HG03060 (cell line): ENCODE data around the gene SLC8A1.

ENCODE experiments used
- ATAC-seq: cut with Tn5 transposase; IDR thresholded peaks from one replicate; pipeline ENCODE4 v1.9.1; 2021; ENCODE audit warnings: low read depth, moderate number of reproducible peaks; ENCODE audit not compliant: unreplicated experiment

Gene SLC8A1

DNA sequence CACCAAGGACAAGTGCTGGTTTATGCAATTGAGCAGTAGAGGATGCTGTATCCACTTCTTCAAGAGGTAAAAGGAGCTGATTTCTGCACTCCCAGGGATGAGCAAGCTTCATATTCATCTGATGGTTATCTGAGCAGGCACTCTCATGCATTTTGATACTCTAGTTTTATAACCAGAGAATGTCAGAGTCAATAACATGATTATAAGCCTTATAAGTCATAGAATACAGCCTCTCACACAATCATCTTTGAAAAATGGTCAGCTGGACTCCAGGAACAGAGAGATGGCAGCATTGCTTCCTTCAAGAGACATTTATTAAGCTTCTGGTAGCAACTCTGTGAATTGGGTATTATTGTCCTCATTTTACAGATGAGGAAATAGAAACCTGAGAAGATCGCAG, 167.1 kb downstream of the SLC8A1 start:
- no peak for ATAC-seq

DNA sequence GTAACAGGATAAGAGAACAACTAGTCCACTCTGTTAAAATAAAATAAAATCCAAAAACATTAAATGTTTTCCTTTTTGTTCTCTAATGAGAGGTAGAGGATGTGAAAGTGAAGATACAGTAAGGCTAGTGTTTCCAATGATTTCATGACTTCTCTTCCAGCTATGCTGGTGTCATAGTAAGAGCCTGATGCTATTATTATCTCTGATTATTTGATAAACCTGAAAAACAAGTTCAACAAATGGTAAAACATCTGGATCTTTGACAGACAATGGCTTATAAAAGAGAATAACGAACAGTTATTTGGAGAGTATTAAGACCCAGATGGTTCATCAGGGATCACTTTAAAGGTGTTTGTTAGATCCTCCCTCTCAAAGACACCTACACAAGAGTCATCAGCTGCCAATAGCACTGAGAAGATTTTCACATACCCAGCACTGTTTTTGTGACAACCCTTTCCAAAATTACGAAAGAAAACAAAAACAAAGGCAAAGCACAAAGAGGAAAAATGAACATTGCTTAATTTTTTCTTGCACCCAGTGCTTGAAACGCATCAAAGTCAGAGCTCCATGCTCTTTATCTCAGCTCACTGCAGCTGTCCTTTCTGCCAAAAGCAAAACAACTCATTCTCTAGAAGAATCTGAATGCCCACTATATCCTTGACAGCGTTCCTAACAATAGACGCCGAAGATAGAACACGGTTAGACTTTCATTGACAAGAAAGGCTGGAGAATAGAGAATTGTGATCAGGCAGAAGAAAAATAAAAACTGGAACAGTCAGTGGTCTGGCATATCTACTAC, 168.6 kb downstream of the SLC8A1 start:
- ATAC-seq: no peak

DNA sequence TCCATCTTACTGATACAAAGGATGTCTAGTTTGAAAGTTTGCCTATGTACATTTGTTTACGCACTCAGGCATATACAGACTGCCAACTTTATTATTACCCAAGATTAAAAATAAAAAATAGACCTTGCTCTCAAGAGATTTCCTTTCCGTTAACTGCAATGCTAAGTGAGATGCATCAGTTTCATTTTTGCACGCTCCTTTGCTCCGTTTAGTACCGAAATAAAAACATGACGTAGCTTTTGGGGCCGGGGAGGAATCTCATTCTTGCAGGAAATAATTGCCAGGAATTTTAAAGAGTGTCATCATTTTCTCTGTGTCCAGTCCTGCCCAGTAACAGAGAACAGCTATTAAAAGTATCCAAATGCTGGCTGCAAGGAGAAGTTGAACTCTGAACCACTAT, 169.5 kb downstream of the SLC8A1 start:
- ATAC-seq: no peak

DNA sequence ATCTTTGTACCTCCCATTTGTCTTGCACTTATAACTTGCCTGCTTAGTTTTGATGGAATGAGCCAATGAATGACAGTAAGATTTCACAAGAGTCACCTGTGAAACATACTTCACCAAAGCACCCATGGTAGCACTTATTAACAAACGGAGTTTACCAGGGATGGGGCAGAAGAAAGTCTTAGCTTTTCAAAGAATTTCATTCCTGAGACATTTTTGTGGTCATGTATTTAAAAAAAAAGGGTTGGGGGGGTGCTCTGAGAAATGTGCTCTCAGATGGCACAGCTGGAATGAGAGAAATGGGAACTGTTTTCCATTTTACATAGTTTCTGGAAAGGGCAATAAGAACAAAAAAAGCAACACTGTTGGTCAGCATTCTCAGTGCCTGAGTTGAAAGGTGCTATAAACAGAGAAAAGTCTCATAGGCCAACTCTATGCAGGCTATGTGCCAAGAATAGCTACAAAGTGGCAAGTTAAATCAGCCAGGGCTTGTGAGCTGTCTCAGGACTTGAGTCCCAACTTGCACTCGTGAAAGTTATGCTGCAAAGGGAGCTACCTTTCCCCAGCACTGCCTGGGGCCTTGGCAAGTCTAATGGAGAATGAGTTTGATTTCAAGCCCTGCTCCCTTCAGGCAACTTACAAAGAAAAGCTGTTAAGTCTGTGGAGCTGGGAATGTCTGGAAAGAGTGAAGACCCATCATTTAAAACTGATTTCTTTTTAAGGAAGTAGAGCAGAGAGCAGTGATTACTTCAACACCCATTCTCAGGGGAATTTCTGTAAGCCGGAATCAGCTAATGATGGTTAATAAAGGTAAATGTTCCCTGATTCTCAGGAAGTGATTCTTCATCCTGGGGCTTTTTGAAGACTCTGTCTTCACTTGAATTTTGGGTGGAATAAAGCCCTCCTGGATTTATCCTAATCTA, 170.6 kb downstream of the SLC8A1 start:
- ATAC-seq: peak; percentile 44

DNA sequence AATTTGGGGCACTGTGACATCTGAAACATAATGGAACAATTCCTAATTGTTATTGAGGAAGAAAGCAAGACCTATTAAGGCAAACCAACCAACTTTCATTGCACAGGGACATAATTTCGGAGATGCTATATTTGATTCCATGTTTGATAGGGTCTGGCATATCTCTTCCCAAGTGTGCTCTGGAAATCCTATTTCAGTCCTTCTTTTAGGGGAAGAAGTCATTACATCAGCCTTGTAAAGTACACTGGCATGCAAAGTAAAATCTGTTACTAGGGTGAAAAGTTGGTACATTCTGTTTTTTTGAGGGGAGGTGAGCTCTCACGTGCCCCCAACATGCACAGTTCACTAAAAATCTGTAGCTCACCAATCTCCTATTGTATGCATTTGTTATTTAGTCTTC, 172.4 kb downstream of the SLC8A1 start:
- ATAC-seq: no peak

DNA sequence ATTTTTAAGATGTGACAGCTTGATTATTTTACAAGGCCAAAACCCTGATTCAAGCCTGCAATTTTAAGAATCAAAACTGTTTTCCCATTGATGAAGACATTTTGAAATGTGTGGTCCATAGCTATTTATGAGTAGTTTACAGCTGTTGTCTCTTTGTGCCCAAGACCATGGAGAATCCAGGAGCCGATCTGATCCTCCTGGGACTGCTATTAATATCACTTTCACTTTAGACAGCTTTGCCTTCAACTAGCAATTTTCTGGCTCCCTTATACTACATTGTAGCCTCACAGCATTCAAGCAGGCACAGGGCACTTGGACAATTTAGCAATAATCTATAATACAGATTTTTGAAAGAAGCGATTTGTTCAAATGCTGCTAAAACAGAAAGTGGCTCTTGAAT, 172.9 kb downstream of the SLC8A1 start:
- no peak for ATAC-seq

DNA sequence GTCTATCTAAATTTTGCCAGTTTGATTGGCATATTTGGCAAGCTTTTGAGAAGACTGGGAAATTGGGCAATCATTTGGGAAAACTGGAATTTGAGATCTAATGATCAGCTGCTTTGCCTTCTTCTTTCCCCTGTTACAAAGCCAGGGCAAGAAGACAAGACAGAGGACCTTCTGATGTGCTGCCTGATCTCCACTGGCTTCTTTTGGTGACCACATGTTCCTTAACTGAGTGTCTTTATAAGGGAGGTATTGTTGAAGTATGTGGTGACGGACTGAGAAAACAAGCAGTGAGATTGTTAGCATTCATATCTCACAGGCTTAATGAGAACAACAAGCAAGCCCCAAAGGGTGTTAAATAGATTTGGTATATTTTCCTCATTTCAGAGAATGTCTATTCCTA, 175.8 kb downstream of the SLC8A1 start:
- no peak for ATAC-seq

DNA sequence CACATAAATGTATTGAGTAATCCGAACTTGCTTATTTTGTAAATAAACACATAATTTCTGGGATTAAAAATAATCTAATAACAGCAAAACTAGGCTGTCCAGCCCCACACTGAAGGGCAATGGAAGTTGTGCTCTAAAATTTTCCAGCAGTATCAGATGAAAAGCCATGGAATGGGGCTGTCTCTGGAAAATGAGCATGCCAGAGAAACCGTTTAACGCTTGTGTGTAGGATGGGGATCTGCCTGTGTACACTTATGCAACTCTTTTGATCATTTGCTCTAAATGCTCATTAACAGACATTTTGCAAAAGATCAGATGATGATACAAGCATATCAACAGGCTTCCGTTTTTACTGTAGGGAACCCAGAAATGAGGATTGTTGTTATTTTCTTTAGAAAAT, 177.6 kb downstream of the SLC8A1 start:
- no peak for ATAC-seq

DNA sequence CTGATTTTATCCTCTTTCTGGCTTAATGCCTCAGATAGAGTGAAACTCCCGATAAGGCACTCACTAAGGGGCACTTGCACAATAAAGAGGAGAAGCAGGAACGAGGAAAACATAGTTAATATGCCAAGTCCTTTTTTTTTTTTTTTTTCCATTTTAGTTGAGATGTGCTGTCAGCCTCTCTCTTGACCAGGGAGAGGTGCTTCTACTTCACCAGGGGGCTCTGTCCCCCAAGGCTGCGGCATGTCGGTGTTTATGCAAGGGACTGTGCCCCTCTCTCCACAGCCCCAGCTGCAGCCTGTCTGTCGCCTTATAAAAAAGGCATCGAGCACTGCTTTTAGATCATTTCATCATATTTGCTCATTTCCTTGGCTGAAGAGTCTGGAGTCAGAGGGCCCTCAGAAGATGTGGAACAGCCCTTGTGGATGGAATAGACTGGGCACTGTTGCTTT, 178.1 kb downstream of the SLC8A1 start:
- no peak for ATAC-seq

DNA sequence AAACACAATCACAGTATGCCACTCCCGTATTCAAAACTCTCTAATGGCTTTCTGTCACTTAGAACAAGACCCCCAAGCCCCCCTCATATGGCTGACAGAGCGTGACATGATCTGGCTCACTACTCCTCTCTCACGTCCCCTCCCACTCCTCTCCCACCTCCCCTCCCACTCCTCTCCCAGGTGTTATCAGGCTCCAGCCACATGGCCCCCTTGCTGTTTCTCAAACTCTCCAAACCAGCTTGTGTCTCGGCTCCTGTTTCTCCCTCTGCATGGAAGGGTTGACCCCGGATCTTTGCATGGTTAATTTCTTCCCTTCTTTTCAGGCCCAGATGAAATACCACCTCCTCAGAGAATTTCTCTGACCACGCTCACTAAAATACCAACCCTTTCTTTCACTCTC, 180.8 kb downstream of the SLC8A1 start:
- no peak for ATAC-seq

DNA sequence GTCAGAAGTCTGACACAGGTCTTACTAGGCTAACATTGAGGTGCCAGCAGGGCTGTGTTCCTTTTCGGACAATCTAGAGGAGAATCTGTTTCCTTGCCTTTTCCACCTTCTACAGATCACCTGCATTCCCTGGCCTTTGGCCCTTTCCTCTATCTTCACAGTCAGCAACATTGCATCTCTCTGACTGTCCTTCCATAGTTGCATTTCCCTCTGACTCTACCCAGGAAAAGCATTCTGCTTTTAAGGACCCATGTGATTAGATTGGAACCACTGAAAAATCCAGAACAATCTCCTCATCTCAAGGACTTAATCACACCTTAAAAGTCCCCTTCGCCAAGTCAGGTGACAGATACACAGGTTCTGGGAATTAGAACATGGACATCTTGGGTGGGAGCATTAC, 181.5 kb downstream of the SLC8A1 start:
- no peak for ATAC-seq

DNA sequence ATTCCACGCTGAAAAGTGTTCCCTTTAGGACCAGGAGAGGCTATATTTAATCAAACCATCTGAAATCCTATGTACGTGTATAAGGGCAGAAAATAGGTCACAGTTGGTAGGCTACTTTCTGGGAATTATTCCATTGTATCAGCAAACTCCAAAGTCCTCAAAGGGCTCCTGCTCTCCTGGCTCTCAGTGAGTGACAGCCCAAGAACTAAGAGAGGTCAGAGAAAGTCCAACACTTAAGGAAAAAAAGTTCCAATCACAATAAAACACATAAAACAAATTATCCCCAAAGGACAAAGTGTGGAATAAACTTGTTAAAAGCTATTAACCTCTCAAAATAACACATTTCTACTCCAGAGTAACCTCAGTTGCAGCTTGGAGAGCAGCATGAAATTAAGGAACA, 183.3 kb downstream of the SLC8A1 start:
- ATAC-seq: no peak

DNA sequence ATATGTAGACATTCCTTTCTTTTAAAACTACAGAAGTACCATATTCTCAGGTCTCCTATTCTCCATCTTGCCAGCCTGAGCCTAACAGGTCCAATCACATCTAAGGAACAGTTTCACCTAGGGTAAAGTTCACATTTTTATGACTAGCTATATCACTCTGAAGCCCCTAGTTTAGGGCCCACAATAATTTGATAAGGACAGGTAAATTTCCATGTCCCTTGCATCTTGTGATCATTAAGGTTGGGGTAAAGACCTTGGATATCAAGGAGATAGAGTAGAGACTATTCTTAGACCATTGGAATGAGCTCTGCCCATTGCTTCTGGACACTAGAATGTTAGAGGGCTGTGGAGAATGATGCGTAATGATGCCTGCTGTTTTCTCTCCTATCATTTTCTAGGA, 185.7 kb downstream of the SLC8A1 start:
- no peak for ATAC-seq

DNA sequence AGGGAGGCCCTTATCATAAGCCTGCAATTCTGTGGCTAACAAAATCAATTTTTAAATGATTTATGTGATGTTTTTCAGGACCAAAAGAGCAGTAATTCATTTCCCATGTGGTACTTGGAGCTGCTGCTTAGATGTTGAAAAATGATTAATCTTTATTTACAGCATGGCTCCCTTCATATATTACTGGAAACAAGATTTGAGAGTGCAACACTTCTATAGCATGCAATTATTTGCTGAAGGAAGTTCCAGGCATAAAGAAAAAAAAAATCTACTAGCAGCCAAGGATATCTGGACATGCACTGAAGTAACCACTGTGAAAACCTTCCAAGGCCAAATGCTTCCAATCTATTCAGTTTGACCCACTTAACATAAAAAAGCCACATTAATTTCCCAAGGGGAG, 186.3 kb downstream of the SLC8A1 start:
- no peak for ATAC-seq

DNA sequence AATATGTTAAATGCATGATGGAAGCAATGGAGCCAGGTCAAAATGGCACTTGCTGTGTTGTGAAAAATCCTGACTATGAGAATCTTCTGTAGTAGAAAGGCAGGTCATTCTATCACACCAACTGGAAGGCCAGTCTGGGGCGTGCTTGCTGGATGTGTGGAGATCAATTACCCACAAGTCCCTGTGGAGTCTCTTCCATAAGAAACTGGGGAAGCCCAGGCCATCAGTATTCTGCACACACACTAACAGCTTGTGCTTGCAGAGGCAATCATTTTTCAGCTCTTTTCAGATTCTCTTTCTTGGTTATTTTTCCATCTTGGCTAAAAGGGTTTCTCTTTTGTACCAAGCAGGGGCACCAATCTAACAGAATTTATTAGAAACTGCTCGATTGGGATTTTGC, 190.8 kb downstream of the SLC8A1 start:
- no peak for ATAC-seq

DNA sequence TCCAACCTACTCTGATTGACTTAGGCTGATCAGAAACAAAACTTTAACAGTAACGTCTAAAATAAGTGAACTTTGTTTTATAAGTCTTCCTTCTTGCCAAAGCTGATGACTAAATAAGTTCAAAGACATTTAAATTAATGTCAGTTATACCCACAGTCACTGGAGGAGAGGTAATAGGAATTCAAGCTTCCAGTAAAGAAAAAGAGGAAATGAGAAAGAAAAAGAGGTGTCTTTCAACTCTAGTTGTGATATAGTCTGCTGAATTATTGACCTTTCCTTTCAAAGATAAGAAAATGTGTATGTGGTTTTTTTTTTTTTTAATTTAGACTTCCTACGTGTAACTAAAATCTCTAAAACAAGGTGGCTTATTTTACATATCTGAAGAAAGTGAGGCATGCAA, 191.5 kb downstream of the SLC8A1 start:
- ATAC-seq: no peak

DNA sequence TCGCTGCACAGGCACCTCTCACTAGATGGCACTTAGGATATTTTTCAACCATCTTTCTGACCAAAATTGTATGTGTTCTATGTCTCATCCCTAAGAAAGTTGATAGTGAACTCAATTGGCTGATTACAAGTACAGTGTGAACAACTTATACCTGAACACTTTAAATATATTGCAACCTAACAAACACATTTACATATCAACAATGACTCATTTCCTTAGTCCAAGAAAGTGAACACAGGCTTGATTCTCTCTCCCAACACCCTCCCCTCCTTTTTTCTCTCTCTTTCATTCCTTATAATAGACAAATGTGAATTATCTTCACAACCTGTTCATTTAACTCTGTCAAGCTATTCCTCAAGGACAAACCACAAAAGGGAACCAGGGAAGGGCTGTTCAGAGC, 192.0 kb downstream of the SLC8A1 start:
- ATAC-seq: no peak

DNA sequence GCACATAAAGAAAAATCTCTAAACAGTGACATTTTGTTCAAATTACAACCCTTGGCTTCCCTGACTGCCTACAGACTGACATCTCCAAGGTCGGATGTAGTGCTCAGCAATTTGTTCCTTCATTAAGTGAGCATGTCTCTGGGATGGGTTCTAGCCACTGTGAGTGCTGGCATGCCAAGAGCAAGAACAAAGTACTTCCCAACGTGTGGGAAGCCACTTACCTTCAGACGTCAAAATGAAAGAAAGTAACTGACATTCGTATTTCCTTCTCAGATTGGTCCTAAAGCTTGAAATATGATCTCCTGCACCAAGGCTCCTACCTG, 193.8 kb downstream of the SLC8A1 start:
- ATAC-seq: no peak

DNA sequence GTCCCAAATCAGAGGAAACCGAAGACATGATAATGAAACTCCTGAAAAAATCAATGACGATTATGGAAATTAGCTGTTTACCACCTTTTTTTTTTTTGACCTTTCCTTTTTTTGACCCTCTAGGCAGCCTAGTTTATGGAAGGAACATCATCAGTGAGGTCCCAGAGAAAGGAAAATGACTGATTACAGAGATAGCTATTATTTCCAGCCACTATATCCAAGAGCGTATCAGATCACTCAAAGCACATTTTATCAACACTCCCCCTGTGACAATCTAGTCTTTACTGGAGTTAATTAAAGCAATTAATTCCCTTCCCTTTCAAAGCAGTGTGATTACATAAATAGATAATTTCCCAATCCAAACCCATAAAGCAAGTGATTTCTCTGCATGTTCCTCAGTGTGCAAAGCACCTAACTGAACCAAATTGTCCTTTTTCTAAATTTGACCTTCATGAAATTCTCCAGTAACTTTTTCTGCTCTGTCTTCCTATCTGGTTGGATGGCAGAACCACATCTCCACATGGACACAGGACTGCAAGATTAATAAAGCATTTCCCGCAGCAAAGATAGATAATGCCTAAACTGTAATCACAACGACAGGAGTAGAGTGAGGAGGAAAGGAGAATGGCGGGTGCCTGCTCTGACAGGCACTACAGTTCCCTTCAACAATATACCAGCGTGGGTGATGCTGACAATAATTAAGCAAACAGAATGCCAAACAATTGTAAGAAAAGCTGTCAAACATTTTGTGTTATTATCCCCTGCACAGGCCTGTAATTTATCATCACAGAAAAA, 194.4 kb downstream of the SLC8A1 start:
- no peak for ATAC-seq

DNA sequence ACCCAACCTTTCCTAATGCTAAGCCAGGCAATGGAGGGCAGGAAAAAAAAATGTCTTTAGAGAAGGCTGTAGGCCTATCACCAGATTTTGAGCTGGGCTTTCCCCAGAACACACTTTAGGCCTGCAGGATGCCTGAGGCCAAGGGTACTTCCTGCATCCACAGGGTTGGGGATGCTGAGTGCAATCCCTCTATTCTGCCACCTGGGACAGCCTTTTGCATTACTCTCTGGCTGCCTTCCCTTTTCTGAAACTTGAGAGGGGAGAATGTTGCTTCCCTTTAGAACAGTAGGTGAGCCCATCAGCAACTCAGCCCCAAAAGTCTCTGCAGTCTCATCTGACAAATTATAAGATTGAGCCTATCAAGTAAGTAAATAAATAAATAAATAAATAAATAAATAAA, 195.2 kb downstream of the SLC8A1 start:
- no peak for ATAC-seq

DNA sequence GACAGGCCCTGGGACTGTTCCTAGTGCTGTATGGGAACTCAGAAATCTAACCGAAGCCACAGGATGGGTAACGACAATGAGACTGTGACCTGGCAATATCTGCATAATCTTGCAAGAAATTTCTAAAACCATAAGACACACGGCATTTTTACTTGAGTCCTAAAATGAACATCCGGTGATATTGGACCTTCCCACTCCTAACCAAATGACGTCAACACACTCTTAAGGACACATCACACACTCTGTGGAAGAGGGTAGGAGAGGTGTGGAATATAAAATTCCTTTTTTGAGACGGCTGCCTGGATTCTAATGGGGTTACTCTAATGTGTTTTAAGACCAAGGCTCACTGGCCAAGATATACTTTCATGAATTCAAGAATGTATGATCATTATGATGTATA, 195.9 kb downstream of the SLC8A1 start:
- no peak for ATAC-seq
